Measurements from ENCODE around the gene WDR91. TPM values are rescaled to one million over a fixed set of nuclear protein-coding genes. Genes with fewer than 3 reads are reported as not detected.

The WDR91 gene
- total RNA-seq, 6 donors from 2014 or later, result 19.0 to 180 (median 27.5) TPM

DNA sequence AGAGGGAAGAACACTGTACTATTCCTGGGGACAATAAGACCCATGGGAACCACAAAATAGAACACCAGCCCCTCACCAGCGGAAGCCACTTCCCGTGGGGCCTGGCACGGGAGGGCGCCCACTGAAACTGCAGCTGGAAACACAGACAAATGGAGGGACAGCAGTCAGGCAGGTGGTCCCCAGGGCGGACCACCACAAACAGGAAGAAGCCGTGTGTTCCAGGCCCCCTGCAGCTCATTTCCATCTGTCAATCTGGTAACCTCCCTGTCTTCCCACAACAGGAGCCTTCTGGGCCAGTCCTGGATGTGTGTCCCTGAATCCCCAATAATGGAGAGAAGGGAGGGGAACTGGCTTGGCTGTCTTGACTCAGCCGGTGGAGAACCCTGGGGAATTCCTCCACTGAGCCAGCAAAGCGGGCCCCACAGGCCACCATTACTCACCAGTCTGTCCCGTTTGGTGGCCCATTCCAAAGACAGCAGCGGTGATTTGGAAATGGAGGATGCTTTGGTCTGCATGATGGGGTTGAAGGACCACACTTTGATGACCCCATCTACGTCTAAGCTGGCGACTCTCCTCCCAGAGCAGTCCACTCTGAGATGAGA is 16.7 kb downstream of the WDR91 start:
- H3K27ac ChIP-seq, result no peak overlapping the region
- TF ChIP-seq EP300 (IDR thresholded peaks at IDR 0.05), result no peak
- no peak for TF ChIP-seq POLR2AphosphoS5 (IDR thresholded peaks at IDR 0.05)
- no peak for TF ChIP-seq POLR2A (IDR thresholded peaks at IDR 0.05)
- TF ChIP-seq, protein P1, sequence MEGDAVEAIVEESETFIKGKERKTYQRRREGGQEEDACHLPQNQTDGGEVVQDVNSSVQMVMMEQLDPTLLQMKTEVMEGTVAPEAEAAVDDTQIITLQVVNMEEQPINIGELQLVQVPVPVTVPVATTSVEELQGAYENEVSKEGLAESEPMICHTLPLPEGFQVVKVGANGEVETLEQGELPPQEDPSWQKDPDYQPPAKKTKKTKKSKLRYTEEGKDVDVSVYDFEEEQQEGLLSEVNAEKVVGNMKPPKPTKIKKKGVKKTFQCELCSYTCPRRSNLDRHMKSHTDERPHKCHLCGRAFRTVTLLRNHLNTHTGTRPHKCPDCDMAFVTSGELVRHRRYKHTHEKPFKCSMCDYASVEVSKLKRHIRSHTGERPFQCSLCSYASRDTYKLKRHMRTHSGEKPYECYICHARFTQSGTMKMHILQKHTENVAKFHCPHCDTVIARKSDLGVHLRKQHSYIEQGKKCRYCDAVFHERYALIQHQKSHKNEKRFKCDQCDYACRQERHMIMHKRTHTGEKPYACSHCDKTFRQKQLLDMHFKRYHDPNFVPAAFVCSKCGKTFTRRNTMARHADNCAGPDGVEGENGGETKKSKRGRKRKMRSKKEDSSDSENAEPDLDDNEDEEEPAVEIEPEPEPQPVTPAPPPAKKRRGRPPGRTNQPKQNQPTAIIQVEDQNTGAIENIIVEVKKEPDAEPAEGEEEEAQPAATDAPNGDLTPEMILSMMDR (IDR thresholded peaks at IDR 0.05), result no peak

DNA sequence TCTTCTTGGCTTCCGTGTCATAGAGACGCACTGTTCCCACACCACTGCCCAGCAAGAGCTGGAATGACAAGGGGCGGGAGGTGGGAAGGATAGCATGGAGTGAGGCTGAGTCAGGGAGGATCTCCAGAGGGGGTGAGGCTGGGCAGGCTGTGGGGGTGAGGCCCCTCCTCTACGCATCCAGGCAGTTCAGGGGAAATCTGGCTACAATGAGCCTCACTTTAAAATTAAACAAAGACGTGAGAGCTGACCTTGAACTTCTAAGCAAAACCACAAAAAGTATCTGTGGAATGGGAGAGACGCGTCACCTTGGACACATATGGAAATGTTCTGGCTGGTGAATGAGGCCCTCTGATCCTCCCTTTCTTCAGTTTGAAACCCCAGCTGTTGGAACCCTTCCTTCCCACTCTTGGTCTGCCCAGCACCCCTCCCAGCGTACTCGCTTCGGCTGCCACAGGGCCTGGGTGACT is 17.7 kb downstream of the WDR91 start:
- WGBS, 2 donors, result 92 to 93% methylated on average over 10 of the region's 10 CpGs
- ATAC-seq (ENCODE audit: low FRiP score in 2 of 2) (no peak), DNase-seq (no peak)
- TF ChIP-seq, protein P1 (IDR thresholded peaks at IDR 0.05), result no peak
- TF ChIP-seq EP300 (IDR thresholded peaks at IDR 0.05) (no peak), POLR2A (IDR thresholded peaks at IDR 0.05) (no peak), POLR2AphosphoS5 (IDR thresholded peaks at IDR 0.05) (no peak)
- Histone ChIP-seq H3K27me3 (no peaks in the 10 kb centered on the region), H3K9me3 (no peaks in the 10 kb centered on the region), H3K36me3 (peaks cover 41 to 96% (median 76%) of the 10 kb centered on the region in 4 donors), H3K4me1 (no peaks in the 10 kb centered on the region), H3K4me3 (no peak overlapping the region), H3K27ac (no peak overlapping the region)

More for the DNA sequence above, 16.7 kb downstream of the WDR91 start:
- no peak for DNase-seq
- no peak for ATAC-seq (ENCODE audit: low FRiP score in 2 of 2)
- 84 to 96% methylated on average over 12 of the region's 12 CpGs for WGBS, 2 donors
- H3K36me3 ChIP-seq, result peaks cover 34 to 96% (median 71%) of the 10 kb centered on the region in 4 donors
- no peaks in the 10 kb centered on the region for H3K27me3 ChIP-seq
- H3K4me1 ChIP-seq, result peaks cover 0 to 6% (median 0%) of the 10 kb centered on the region in 4 donors
- H3K4me3 ChIP-seq, result no peak overlapping the region
- H3K9me3 ChIP-seq, result no peaks in the 10 kb centered on the region

DNA sequence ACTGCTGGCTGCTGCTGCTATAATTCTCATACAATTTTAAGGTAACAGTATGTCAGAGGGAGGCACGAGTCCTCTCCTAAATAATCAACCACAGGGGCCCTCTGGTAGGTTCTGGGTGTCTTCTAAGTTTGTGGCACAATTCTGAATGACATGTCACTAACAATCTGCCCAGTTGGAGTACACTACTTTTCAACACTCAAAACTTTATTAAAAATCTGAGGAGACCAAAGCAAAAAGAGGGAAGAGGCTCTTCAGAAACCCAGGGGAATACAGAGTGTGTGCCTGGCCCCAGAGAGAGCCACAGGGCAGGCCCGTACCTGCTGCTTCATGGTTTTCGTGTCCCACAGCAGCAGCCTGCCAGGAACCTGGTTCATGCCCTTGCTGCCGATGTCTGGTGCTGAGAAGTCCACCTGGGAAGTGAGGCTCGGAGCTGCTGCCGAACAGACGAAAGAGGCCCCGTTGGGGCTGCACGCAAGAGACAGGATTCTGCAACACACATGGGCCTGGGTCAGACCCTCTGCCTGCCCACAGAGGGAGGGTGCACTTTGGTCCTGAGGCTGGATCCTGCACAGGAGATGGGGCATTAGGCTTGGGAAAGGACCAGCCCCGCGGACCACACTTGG is 18.3 kb downstream of the WDR91 start:
- Histone ChIP-seq H3K27ac (no peak overlapping the region), H3K4me1 (no peaks in the 10 kb centered on the region), H3K36me3 (peaks cover 47 to 96% (median 77%) of the 10 kb centered on the region in 4 donors), H3K4me3 (no peak overlapping the region), H3K27me3 (no peaks in the 10 kb centered on the region), H3K9me3 (no peaks in the 10 kb centered on the region)
- ATAC-seq (ENCODE audit: low FRiP score in 2 of 2) (no peak), DNase-seq (no peak)
- TF ChIP-seq POLR2AphosphoS5 (IDR thresholded peaks at IDR 0.05) (no peak), POLR2A (IDR thresholded peaks at IDR 0.05) (no peak), EP300 (IDR thresholded peaks at IDR 0.05) (no peak)
- TF ChIP-seq, protein P1 (IDR thresholded peaks at IDR 0.05), result no peak
- 98 to 99% methylated on average over 10 to 11 of the region's 11 CpGs for WGBS, 2 donors

DNA sequence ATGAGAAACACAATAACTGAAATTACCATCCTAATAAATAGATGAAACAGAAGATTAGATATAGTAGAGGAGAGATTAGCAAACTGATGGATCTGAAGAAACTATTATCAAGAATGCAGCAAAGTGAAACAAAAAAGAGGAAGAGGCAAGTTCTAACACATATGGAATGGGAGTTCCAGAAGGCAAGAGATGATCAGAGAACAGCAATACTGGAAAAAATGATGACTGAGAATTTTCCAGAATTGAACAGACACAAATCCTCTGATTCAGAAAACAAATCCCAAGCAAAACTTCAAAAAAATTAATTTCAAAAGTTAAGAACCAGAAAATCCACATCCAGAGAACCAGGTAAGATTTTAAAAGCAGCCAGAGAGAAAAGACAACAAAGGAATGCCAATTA is 20.6 kb downstream of the WDR91 start:
- no peak overlapping the region for H3K27ac ChIP-seq
- ATAC-seq (ENCODE audit: low FRiP score in 2 of 2), result no peak
- H3K4me3 ChIP-seq, result no peak overlapping the region
- H3K4me1 ChIP-seq, result no peaks in the 10 kb centered on the region
- H3K36me3 ChIP-seq, result peaks cover 40 to 96% (median 78%) of the 10 kb centered on the region in 4 donors
- no peaks in the 10 kb centered on the region for H3K27me3 ChIP-seq
- no peak for DNase-seq
- TF ChIP-seq POLR2AphosphoS5 (IDR thresholded peaks at IDR 0.05), result no peak
- TF ChIP-seq EP300 (IDR thresholded peaks at IDR 0.05), result no peak
- TF ChIP-seq, protein P1 (IDR thresholded peaks at IDR 0.05), result no peak
- TF ChIP-seq POLR2A (IDR thresholded peaks at IDR 0.05), result no peak
- no peaks in the 10 kb centered on the region for H3K9me3 ChIP-seq

Data from upper lobe of left lung (tissue), 6 donors.